Raji (cell line): ENCODE measurements around the gene SAFB2.

ENCODE experiments used
- POLR2A ChIP-seq: IDR thresholded peaks from 2 replicates; pipeline ENCODE4 v1.6.1; 2011; ENCODE audit warnings: low read depth, low read length, control low read depth; ENCODE audit not compliant: insufficient read depth

The SAFB2 gene

GRCh38 chr19:5622465-5623396 lies at the start of gene SAFB2, which contains the start of gene SAFB:
TSS of gene SAFB2 (minus strand) at chr19:5622776. CDS start at chr19:5622715, 61 bp downstream.
TSS of gene SAFB (plus strand) at chr19:5623083. CDS start at chr19:5623206, 123 bp downstream.
- TF ChIP-seq POLR2A, result peak; percentile 92

GRCh38 chr19:5671600-5671999 lies 49.0 kb upstream of the SAFB2 start:
- no peak for TF ChIP-seq POLR2A

GRCh38 chr19:5669212-5669611 lies 46.6 kb upstream of the SAFB2 start:
- no peak for TF ChIP-seq POLR2A

- no peak for TF ChIP-seq POLR2A
These were observed 45.2 kb upstream of the SAFB2 start for GRCh38 chr19:5667751-5668271.

- no peak for TF ChIP-seq POLR2A
These were observed 44.5 kb upstream of the SAFB2 start for GRCh38 chr19:5666921-5667610.

GRCh38 chr19:5665781-5666513 lies 43.4 kb upstream of the SAFB2 start:
- TF ChIP-seq POLR2A, result no peak

GRCh38 chr19:5664515-5664914 lies 41.9 kb upstream of the SAFB2 start:
- TF ChIP-seq POLR2A, result no peak

- TF ChIP-seq POLR2A, result no peak
These were observed 41.3 kb upstream of the SAFB2 start for GRCh38 chr19:5663904-5664303.

- TF ChIP-seq POLR2A, result no peak
These were observed 38.9 kb upstream of the SAFB2 start for GRCh38 chr19:5661483-5661882.

- TF ChIP-seq POLR2A, result no peak
These were observed 32.8 kb upstream of the SAFB2 start for GRCh38 chr19:5655412-5655811.

- TF ChIP-seq POLR2A, result no peak
These were observed 32.4 kb upstream of the SAFB2 start for GRCh38 chr19:5654931-5655330.

- TF ChIP-seq POLR2A, result no peak
These were observed 29.7 kb upstream of the SAFB2 start for GRCh38 chr19:5652261-5652660.

GRCh38 chr19:5651361-5651760 lies 28.8 kb upstream of the SAFB2 start:
- no peak for TF ChIP-seq POLR2A

- TF ChIP-seq POLR2A, result no peak
These were observed 25.9 kb upstream of the SAFB2 start for GRCh38 chr19:5648464-5648863.

GRCh38 chr19:5646703-5647102 lies 24.1 kb upstream of the SAFB2 start:
- no peak for TF ChIP-seq POLR2A
